ENCODE measurements around the gene CRACDL. TPM values are rescaled to one million over a fixed set of nuclear protein-coding genes. Genes with fewer than 3 reads are reported as not detected.
A peak's percentile ranks its signal among the peaks of the same experiment; 100 is the strongest.

CRACDL gene
- total and polyA plus RNA-seq, 2 experiments from 2014 or later: 0.06 to 0.32 TPM

DNA sequence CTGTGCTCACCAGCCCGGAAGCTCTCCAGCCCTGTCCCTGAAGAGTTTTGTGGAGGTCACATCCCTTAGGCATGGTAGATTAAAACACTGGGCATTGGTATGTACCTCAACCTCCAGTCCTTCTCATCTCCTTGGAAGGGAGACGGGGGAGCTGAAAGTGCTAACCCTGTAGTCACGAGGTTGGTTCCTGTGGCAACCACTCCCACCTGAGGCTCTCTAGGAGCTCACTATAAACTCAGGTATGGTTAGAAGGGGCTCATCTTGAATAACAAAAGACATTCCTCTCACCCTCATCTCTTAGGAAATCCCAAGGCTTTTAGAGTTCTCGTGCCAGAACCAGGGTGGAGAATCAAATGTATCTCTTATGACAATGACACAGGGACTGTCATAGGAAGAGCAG, 162.1 kb downstream of the CRACDL start:
- H3K27me3 ChIP-seq: no peaks in the 10 kb centered on the region
- no peaks in the 10 kb centered on the region for H3K4me1 ChIP-seq (ENCODE audit: low read depth)
- no peak overlapping the region for H3K27ac ChIP-seq
- H3K36me3 ChIP-seq: no peaks in the 10 kb centered on the region
- H3K9me3 ChIP-seq (ENCODE audit: low read depth): no peaks in the 10 kb centered on the region
- no peak for DNase-seq (ENCODE audit: low read depth in 1 of 2, low spot score in 1 of 2)
- TF ChIP-seq, protein P1, sequence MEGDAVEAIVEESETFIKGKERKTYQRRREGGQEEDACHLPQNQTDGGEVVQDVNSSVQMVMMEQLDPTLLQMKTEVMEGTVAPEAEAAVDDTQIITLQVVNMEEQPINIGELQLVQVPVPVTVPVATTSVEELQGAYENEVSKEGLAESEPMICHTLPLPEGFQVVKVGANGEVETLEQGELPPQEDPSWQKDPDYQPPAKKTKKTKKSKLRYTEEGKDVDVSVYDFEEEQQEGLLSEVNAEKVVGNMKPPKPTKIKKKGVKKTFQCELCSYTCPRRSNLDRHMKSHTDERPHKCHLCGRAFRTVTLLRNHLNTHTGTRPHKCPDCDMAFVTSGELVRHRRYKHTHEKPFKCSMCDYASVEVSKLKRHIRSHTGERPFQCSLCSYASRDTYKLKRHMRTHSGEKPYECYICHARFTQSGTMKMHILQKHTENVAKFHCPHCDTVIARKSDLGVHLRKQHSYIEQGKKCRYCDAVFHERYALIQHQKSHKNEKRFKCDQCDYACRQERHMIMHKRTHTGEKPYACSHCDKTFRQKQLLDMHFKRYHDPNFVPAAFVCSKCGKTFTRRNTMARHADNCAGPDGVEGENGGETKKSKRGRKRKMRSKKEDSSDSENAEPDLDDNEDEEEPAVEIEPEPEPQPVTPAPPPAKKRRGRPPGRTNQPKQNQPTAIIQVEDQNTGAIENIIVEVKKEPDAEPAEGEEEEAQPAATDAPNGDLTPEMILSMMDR (IDR thresholded peaks at IDR 0.05; ENCODE audit: low read depth, low read length): no peak
- no peak overlapping the region for H3K4me3 ChIP-seq

DNA sequence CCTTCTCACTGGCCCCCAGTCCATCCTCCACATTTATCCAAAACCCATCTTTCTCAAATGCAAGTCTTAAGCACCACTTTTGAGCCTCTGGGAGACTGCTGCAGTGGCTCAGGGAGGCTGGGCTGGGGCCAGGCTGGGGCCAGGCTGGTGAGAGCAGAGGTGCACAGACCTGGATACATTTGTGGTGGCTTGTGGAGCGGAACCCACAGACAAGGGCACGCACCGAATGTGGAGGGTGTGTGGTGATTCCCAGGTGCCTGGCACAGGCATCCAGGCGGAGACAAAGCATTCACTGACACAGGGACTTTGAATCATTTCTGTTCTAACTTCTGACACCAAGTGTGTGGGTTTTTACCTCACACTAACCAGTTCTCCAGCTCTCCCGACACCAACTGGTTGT, 162.9 kb downstream of the CRACDL start:
- DNase-seq (ENCODE audit: low read depth in 1 of 2, low spot score in 1 of 2): no peak
- no peak overlapping the region for H3K27ac ChIP-seq
- no peak overlapping the region for H3K4me3 ChIP-seq
- no peaks in the 10 kb centered on the region for H3K27me3 ChIP-seq
- H3K9me3 ChIP-seq (ENCODE audit: low read depth): no peaks in the 10 kb centered on the region
- TF ChIP-seq, protein P1 (IDR thresholded peaks at IDR 0.05; ENCODE audit: low read depth, low read length): no peak
- no peaks in the 10 kb centered on the region for H3K4me1 ChIP-seq (ENCODE audit: low read depth)
- no peaks in the 10 kb centered on the region for H3K36me3 ChIP-seq

DNA sequence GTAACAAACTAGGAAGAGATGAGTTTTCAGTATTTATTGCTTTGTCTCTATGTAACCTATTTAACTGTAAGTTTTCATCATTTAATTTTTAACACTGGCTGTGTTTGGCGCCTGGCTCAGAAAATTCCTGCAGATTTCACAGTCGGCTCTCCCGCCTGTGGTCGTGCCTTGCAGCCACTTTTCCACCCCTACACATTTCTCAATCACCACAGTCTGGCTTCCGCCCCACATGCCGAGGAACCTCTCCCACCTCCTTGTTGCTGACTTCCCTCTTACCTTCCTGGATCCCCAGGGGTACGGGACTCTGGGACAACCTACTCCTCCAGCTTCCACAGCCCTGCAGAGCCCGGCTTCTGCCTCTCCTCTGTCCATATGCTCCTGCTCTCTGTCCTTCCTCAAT, 163.5 kb downstream of the CRACDL start:
- TF ChIP-seq, protein P1 (IDR thresholded peaks at IDR 0.05; ENCODE audit: low read depth, low read length): no peak
- H3K36me3 ChIP-seq: no peaks in the 10 kb centered on the region
- DNase-seq (ENCODE audit: low read depth in 1 of 2, low spot score in 1 of 2): peak in 1 of 2 donors; percentile 83

DNA sequence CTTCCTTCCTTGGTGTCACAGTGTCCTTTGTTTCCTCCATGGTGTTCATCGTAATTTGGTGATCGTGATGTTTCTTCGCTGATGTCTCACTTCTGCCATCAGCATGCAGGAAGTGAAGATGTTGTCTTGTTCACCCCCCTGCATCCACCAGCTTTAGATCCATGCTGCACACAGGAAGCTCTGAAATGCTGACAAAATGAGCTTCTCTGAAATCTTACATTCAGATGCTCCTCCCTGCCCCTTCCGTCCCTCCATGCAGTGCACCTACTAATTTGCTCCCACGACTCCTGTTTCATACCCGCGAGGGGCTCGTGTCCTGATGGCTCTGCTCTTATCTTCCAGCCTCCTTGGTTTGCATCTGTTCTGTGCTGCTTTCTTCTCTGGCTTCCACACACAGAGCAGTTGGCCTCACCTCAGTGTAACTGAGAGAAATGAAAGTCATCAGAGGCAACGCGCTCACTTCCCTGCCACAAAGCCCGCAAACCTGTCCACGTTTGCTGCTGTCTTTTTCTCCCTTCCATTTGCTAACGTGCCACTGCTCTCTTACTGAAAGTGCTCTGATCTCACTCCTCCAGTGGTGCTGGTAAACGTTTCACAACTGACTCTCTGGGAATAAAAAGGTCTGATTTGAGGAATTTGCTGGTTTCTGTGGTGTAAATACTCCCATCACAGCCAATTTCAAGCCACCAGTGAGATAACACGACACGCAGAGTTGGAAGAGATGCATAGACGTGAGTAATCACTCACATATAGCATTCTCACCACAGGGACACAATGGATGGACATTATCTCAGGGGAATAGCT, 164.1 kb downstream of the CRACDL start:
- H3K27ac ChIP-seq: no peak overlapping the region
- H3K27me3 ChIP-seq: no peaks in the 10 kb centered on the region
- no peak overlapping the region for H3K4me3 ChIP-seq
- TF ChIP-seq, protein P1 (IDR thresholded peaks at IDR 0.05; ENCODE audit: low read depth, low read length): no peak
- no peaks in the 10 kb centered on the region for H3K4me1 ChIP-seq (ENCODE audit: low read depth)
- no peaks in the 10 kb centered on the region for H3K9me3 ChIP-seq (ENCODE audit: low read depth)
- no peaks in the 10 kb centered on the region for H3K36me3 ChIP-seq
- DNase-seq (ENCODE audit: low read depth in 1 of 2, low spot score in 1 of 2): peak in 1 of 2 donors; percentile 90

More for the DNA sequence above, 163.5 kb downstream of the CRACDL start:
- Histone ChIP-seq H3K4me3 (no peak overlapping the region), H3K27ac (no peak overlapping the region), H3K27me3 (no peaks in the 10 kb centered on the region), H3K9me3 (ENCODE audit: low read depth) (no peaks in the 10 kb centered on the region), H3K4me1 (ENCODE audit: low read depth) (no peaks in the 10 kb centered on the region)

DNA sequence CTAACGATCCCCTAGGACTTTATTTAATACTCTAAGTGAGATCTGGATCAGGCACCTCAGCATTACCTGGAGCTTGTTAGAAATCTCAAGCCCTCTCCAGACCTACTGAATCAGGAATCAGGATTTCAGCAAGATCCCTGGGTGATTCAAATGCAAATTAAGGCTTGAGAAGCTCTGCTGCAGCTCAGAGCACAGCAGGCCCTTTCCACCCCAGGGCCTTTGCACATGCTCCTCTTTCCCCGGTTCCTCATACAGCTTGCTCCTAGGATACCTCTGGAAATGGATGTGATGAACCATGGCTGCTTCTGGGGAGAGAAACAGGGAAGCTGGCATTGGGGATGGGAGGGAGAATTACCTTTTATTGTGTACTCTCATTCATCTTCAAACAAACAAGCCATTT, 164.8 kb downstream of the CRACDL start:
- no peak for DNase-seq (ENCODE audit: low read depth in 1 of 2, low spot score in 1 of 2)
- TF ChIP-seq, protein P1 (IDR thresholded peaks at IDR 0.05; ENCODE audit: low read depth, low read length): no peak
- H3K4me3 ChIP-seq: no peak overlapping the region
- H3K4me1 ChIP-seq (ENCODE audit: low read depth): no peaks in the 10 kb centered on the region
- H3K36me3 ChIP-seq: no peaks in the 10 kb centered on the region
- H3K9me3 ChIP-seq (ENCODE audit: low read depth): no peaks in the 10 kb centered on the region
- no peak overlapping the region for H3K27ac ChIP-seq
- no peaks in the 10 kb centered on the region for H3K27me3 ChIP-seq

Data from cardiac muscle cell (in vitro differentiated cells and primary cell).